Measurements from ENCODE around the gene ZNF367. TPM values are rescaled to one million over a fixed set of nuclear protein-coding genes. Genes with fewer than 3 reads are reported as not detected.

ZNF367 gene
- polyA plus RNA-seq, 1 donor (not counting 4 experiments of a cell fraction or from before 2014, with no cell fraction given), result 2.2 TPM

DNA sequence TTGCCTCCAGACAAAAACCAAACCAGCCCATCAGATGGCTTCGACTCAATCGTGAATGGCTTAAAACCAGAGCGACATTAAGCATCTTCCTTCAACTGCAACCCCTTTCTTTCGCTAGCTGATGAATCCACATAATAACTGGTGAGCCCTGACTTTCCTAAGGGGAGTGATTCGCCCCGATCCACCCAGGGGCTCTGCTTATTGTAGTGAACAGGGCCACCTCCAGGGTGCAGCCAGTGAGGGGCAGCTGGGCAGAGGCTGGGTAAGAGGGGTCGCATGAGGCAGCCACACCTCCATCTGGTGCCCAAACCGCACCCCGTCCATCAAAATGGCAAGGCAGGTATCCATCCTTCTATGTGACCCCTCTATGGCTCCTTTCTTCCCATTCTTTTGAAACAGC, 72.6 kb downstream of the ZNF367 start:
- Histone ChIP-seq H3K27me3 (ENCODE audit: control insufficient read depth, extremely low read depth, insufficient read depth, low read length) (no peaks in the 10 kb centered on the region), H3K4me2 (ENCODE audit: control insufficient read depth, extremely low read depth, insufficient read depth, low read depth, low read length) (no peak overlapping the region), H3K36me3 (ENCODE audit: control insufficient read depth in 2 of 2, extremely low read depth in 1 of 2, insufficient read depth in 2 of 2, low read length in 2 of 2) (peaks cover 0 to 7% of the 10 kb centered on the region in 2 experiments), H2AFZ (ENCODE audit: control insufficient read depth, low read length) (no peak overlapping the region), H3K9me3 (ENCODE audit: control insufficient read depth, low read depth, low read length) (no peaks in the 10 kb centered on the region), H3K9me1 (ENCODE audit: control insufficient read depth, extremely low read depth, insufficient read depth, low read length) (no peaks in the 10 kb centered on the region), H4K20me1 (ENCODE audit: control insufficient read depth, extremely low read depth, insufficient read depth, low read length) (no peaks in the 10 kb centered on the region), H3K79me2 (ENCODE audit: control insufficient read depth, insufficient read depth, low read length) (no peaks in the 10 kb centered on the region), H3K9ac (ENCODE audit: control insufficient read depth, extremely low read depth, insufficient read depth, low read length) (no peak overlapping the region), H3K4me1 (ENCODE audit: control insufficient read depth, extremely low read depth, insufficient read depth, low read length) (peaks cover 11% of the 10 kb centered on the region), H3K27ac (ENCODE audit: control insufficient read depth, insufficient read depth, low read length) (no peak overlapping the region), H3K4me3 (ENCODE audit: control insufficient read depth in 2 of 3, extremely low read depth in 1 of 3, insufficient read depth in 2 of 3, low read depth in 1 of 3, low read length in 3 of 3) (no peak overlapping the region)
- dilution Hi-C loops (cut with MboI; ENCODE audit: extremely low pct_ligation_motif_present, low sequenced_read_pairs), result no loop called here
- FAIRE-seq (no peak), DNase-seq (ENCODE audit: low read depth, low spot score) (no peak)
- TF ChIP-seq EZH2 (IDR thresholded peaks at IDR 0.05; ENCODE audit: low read length), result no peak
- TF ChIP-seq, protein P1, sequence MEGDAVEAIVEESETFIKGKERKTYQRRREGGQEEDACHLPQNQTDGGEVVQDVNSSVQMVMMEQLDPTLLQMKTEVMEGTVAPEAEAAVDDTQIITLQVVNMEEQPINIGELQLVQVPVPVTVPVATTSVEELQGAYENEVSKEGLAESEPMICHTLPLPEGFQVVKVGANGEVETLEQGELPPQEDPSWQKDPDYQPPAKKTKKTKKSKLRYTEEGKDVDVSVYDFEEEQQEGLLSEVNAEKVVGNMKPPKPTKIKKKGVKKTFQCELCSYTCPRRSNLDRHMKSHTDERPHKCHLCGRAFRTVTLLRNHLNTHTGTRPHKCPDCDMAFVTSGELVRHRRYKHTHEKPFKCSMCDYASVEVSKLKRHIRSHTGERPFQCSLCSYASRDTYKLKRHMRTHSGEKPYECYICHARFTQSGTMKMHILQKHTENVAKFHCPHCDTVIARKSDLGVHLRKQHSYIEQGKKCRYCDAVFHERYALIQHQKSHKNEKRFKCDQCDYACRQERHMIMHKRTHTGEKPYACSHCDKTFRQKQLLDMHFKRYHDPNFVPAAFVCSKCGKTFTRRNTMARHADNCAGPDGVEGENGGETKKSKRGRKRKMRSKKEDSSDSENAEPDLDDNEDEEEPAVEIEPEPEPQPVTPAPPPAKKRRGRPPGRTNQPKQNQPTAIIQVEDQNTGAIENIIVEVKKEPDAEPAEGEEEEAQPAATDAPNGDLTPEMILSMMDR (optimal IDR thresholded peaks at IDR 0.05 in 1 of 3, IDR thresholded peaks at IDR 0.05 in 1 of 3, conservative IDR thresholded peaks at IDR 0.05 in 1 of 3; ENCODE audit: extremely low read depth in 1 of 3, insufficient read depth in 2 of 3, low read length in 3 of 3), result no peak

DNA sequence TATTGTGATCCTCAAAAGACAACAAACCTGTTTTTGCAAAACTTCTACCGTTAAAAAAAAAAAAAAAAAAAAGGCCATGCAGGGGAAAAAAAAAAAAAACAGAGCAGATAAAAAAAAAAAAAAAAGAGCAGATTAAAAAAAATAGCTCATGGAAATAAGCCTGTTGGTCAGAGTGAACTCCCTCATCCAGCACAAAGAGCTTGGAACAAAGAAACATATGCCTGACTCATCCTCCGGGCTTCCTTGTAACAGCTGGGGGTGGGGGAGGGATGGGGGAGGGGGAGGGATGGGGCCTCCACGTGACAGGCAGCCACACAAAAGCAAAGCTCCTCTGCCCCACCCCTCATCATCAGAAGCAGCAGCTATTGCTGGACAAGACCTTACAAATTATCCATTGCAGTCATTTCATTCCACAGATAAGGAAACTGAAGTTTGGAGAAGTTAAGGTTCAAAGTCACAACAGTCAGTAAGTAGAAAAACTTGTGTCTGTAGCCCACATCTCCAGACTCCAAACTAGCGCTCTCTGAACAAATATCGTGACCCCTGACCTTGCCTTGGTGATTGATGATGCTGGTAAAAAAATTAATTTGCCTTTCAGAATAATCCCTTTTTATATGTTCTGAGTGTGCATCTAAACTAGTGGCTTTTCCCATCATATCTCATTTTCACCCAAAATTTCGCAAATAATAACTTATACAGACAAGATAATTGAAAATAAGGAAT, 73.6 kb downstream of the ZNF367 start:
- Histone ChIP-seq H3K4me1 (ENCODE audit: control insufficient read depth, extremely low read depth, insufficient read depth, low read length) (peaks cover 16% of the 10 kb centered on the region), H3K36me3 (ENCODE audit: control insufficient read depth in 2 of 2, extremely low read depth in 1 of 2, insufficient read depth in 2 of 2, low read length in 2 of 2) (peaks cover 0 to 7% of the 10 kb centered on the region in 2 experiments), H2AFZ (ENCODE audit: control insufficient read depth, low read length) (no peak overlapping the region), H3K4me3 (ENCODE audit: control insufficient read depth in 2 of 3, extremely low read depth in 1 of 3, insufficient read depth in 2 of 3, low read depth in 1 of 3, low read length in 3 of 3) (no peak overlapping the region), H3K27ac (ENCODE audit: control insufficient read depth, insufficient read depth, low read length) (no peak overlapping the region), H3K9ac (ENCODE audit: control insufficient read depth, extremely low read depth, insufficient read depth, low read length) (no peak overlapping the region), H3K27me3 (ENCODE audit: control insufficient read depth, extremely low read depth, insufficient read depth, low read length) (no peaks in the 10 kb centered on the region), H3K79me2 (ENCODE audit: control insufficient read depth, insufficient read depth, low read length) (no peaks in the 10 kb centered on the region), H3K9me3 (ENCODE audit: control insufficient read depth, low read depth, low read length) (no peaks in the 10 kb centered on the region), H3K4me2 (ENCODE audit: control insufficient read depth, extremely low read depth, insufficient read depth, low read depth, low read length) (peak overlapping the region; percentile 35), H3K9me1 (ENCODE audit: control insufficient read depth, extremely low read depth, insufficient read depth, low read length) (no peaks in the 10 kb centered on the region), H4K20me1 (ENCODE audit: control insufficient read depth, extremely low read depth, insufficient read depth, low read length) (no peaks in the 10 kb centered on the region)
- FAIRE-seq (peak; percentile 13), DNase-seq (ENCODE audit: low read depth, low spot score) (peak; percentile 80)
- dilution Hi-C loops (cut with MboI; ENCODE audit: extremely low pct_ligation_motif_present, low sequenced_read_pairs), result no loop called here
- TF ChIP-seq, protein P1 (optimal IDR thresholded peaks at IDR 0.05 in 1 of 3, IDR thresholded peaks at IDR 0.05 in 1 of 3, conservative IDR thresholded peaks at IDR 0.05 in 1 of 3; ENCODE audit: extremely low read depth in 1 of 3, insufficient read depth in 2 of 3, low read length in 3 of 3), result no peak
- TF ChIP-seq EZH2 (IDR thresholded peaks at IDR 0.05; ENCODE audit: low read length), result no peak

All from keratinocyte (primary cell).